Measurements from ENCODE around the gene TSPAN9. TPM values are rescaled to one million over a fixed set of nuclear protein-coding genes. Genes with fewer than 3 reads are reported as not detected.

Gene TSPAN9
- total RNA-seq, 1 experiment from 2014 or later, result 13.4 TPM

DNA sequence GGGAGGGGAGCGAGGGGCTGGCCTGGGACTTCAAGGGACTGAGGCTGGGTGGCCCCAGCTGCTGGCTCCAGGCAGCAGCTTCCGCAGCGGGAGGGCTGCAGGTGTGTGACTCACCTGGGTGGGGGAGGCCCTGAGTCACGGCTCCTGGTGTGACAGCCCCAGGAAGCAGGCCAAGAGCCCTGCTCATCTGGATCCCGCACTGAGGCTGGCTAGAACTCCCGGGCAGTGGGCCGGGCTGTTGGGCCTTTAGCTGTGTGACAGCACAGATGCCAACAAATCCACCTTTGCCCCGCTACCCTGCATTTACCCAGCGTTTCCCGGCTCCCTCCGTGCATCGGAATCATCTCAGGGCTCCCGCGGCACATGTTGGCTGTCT, 233.8 kb downstream of the TSPAN9 start:
- CTCF ChIA-PET, result interaction anchor here (0.6 to 7.6 kb wide), 7 partner anchors 10 to 493 kb away, joined by 3 to 135 read pairs (median 5); no protein-coding TSS in a partner anchor
- no TSS peak for BruUV-seq (replicated peaks)
- POLR2A ChIA-PET, result interaction anchor here (0.5 to 1.6 kb wide), 3 partner anchors 11 to 212 kb away, joined by 3 to 8 read pairs (median 3); no protein-coding TSS in a partner anchor
- intact Hi-C loops (cut with micrococcal nuclease), result no loop called here
- Mint-ChIP-seq H3K27me3 (ENCODE audit: insufficient read depth, unreplicated experiment) (no peaks in the 10 kb centered on the region), H3K36me3 (ENCODE audit: insufficient read depth, unreplicated experiment) (no peaks in the 10 kb centered on the region), H3K27ac (ENCODE audit: low read depth, unreplicated experiment) (peak overlapping the region; percentile 84), H3K9me3 (ENCODE audit: unreplicated experiment) (no peaks in the 10 kb centered on the region), H3K4me1 (ENCODE audit: insufficient read depth, unreplicated experiment) (peaks cover 46% of the 10 kb centered on the region), H3K4me3 (ENCODE audit: unreplicated experiment) (no peak overlapping the region)
- no peak for TF ChIP-seq CTCF (IDR thresholded peaks at IDR 0.05; ENCODE audit: unreplicated experiment)
- DNase-seq (ENCODE audit: unreplicated experiment), result peak; percentile 87

DNA sequence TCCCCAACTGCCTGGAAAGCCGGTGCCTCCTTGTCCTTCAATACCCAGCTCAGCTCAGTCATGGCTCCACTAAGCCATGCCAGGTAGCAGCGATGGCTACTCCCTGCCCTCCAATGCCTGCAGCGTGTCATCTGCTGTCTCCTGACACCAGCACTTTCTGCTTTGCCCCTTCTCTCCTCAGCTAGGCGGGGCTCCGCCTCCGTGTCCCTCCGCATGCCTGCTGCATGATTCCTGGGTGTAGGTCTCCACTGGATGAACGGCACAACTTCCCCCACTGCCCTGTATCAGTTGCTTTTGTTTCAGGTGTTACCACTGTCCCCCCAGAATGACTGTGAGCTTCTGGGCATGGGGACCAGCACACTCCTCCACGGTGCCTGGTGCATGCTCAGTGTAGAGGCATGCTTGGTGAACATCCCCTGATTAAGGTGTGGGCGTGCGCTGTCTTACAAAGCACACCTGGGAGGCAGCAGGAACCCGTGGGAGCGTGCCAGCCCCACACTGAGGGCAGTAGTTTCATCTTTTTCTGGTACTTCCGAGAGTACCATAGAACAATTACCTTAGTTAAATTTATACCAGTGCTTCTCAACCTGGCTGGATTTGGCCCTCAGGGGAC, 234.4 kb downstream of the TSPAN9 start:
- CTCF ChIA-PET, result interaction anchor here (0.6 to 7.6 kb wide), 8 partner anchors 10 to 492 kb away, joined by 3 to 135 read pairs (median 5); no protein-coding TSS in a partner anchor
- no peak for DNase-seq (ENCODE audit: unreplicated experiment)
- no peak for TF ChIP-seq CTCF (IDR thresholded peaks at IDR 0.05; ENCODE audit: unreplicated experiment)
- intact Hi-C loops (cut with micrococcal nuclease), result no loop called here
- H3K27ac Mint-ChIP-seq (ENCODE audit: low read depth, unreplicated experiment), result peak overlapping the region; percentile 84
- POLR2A ChIA-PET, result interaction anchor here (0.5 to 1.6 kb wide), 3 partner anchors 11 to 213 kb away, joined by 3 to 8 read pairs (median 3); no protein-coding TSS in a partner anchor
- H3K4me3 Mint-ChIP-seq (ENCODE audit: unreplicated experiment), result no peak overlapping the region
- H3K27me3 Mint-ChIP-seq (ENCODE audit: insufficient read depth, unreplicated experiment), result no peaks in the 10 kb centered on the region
- no TSS peak for BruUV-seq (replicated peaks)
- peaks cover 51% of the 10 kb centered on the region for H3K4me1 Mint-ChIP-seq (ENCODE audit: insufficient read depth, unreplicated experiment)
- no peaks in the 10 kb centered on the region for H3K36me3 Mint-ChIP-seq (ENCODE audit: insufficient read depth, unreplicated experiment)
- no peaks in the 10 kb centered on the region for H3K9me3 Mint-ChIP-seq (ENCODE audit: unreplicated experiment)

GRCh38 chr12:3313066-3313465, 235.9 kb downstream of the TSPAN9 start:
- no peak overlapping the region for H3K27ac Mint-ChIP-seq (ENCODE audit: low read depth, unreplicated experiment)
- BruUV-seq (replicated peaks), result no TSS peak

More at GRCh38 chr12:3313066-3313465, 235.9 kb downstream of the TSPAN9 start:
- POLR2A ChIA-PET, result interaction anchor here (0.7 to 1.5 kb wide), 2 partner anchors 142 to 386 kb away, joined by 3 to 4 read pairs; no protein-coding TSS in a partner anchor
- DNase-seq (ENCODE audit: unreplicated experiment), result peak; percentile 47
- intact Hi-C loops (cut with micrococcal nuclease), result loop anchor here (1.0 kb wide), 1 partner anchor 141 kb away; no protein-coding TSS in a partner anchor
- CTCF ChIA-PET, result interaction anchor here (0.6 to 7.6 kb wide), 9 partner anchors 12 to 899 kb away, joined by 3 to 135 read pairs (median 3); no protein-coding TSS in a partner anchor
- Mint-ChIP-seq H3K36me3 (ENCODE audit: insufficient read depth, unreplicated experiment) (no peaks in the 10 kb centered on the region), H3K27me3 (ENCODE audit: insufficient read depth, unreplicated experiment) (no peaks in the 10 kb centered on the region), H3K4me3 (ENCODE audit: unreplicated experiment) (no peak overlapping the region), H3K4me1 (ENCODE audit: insufficient read depth, unreplicated experiment) (peaks cover 51% of the 10 kb centered on the region), H3K9me3 (ENCODE audit: unreplicated experiment) (no peaks in the 10 kb centered on the region)
- no peak for TF ChIP-seq CTCF (IDR thresholded peaks at IDR 0.05; ENCODE audit: unreplicated experiment)

Measured in MCF 10A (cell line).